Renal cortex interstitium (tissue), 11 donors: Measurements from ENCODE around the gene VPS37B. TPM values are rescaled to one million over a fixed set of nuclear protein-coding genes. Genes with fewer than 3 reads are reported as not detected.
"Not testable (repeated sequence)": the region's sequence is repeated elsewhere in the genome, so short reads cannot be mapped to it uniquely, and the experiment has no call there.

ENCODE experiments used
- DNase-seq, 11 donors: peaks; one replicate each; pipeline ENCODE4 v3.0.0-alpha.2; 2013; ENCODE audit warnings: low read depth in 9 of 11, low spot score in 4 of 11; ENCODE audit errors: extremely low read depth in 1 of 11
- polyA plus RNA-seq, 3 donors: library from polyadenylated mRNA; unstranded; fragments of 120-200 nt; gene quantifications; one replicate each; pipeline ENCODE4 v1.2.1, GENCODE V29; 2013; ENCODE audit not compliant: insufficient read length in 3 of 3

The VPS37B gene
- polyA plus RNA-seq, 3 donors = 23.4 to 32.6 (median 26.1) TPM

- no peak for DNase-seq
Observed at GRCh38 chr12:122889761-122890520, 6.0 kb downstream of the VPS37B start.

GRCh38 chr12:122888232-122888752 lies 7.6 kb downstream of the VPS37B start:
- peak in 6 of 11 donors; percentile 39 to 84 (median 74) for DNase-seq

DNA sequence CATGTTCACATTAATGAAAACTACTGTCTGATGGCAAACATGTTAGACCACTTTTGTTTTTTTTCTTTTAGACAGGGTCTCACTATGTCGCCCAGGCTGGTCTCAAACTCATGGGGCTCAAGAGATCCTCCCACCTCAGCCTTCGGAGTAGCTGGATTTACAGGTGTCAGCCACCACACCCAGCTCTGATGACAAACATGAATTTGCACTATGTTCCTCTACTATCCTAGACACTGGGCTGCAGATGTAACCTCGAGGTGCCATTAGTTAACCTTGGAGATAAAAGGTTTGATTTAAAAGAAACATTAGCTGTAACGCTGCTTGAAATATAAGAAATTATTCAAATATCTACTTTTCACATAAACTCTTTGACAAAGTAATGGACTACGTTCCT lies 8.1 kb downstream of the VPS37B start:
- no peak for DNase-seq

- no peak for DNase-seq
Observed at GRCh38 chr12:122886851-122887818, 8.8 kb downstream of the VPS37B start.

DNA sequence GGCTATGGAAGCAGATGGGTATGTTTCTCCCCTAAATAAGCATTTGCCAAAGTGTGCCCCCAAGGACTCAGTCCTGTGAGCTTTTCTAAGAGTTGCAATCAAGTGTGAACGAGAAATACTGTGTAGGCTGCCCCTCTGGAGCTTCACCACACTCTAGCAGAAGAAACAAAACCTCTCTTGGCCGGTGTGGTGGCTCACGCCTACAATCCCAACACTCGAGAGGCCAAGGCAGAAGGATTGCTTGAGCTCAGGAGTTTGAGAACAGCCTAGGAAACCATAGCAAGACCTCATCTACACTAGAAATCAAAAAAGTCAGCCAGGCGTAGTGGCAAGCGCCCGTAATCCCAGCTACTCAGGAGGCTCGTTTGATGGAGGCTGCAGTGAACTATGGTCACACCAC lies 9.8 kb downstream of the VPS37B start:
- DNase-seq = no peak

- DNase-seq = no peak
Observed at GRCh38 chr12:122884860-122885259, 11.1 kb downstream of the VPS37B start.

DNA sequence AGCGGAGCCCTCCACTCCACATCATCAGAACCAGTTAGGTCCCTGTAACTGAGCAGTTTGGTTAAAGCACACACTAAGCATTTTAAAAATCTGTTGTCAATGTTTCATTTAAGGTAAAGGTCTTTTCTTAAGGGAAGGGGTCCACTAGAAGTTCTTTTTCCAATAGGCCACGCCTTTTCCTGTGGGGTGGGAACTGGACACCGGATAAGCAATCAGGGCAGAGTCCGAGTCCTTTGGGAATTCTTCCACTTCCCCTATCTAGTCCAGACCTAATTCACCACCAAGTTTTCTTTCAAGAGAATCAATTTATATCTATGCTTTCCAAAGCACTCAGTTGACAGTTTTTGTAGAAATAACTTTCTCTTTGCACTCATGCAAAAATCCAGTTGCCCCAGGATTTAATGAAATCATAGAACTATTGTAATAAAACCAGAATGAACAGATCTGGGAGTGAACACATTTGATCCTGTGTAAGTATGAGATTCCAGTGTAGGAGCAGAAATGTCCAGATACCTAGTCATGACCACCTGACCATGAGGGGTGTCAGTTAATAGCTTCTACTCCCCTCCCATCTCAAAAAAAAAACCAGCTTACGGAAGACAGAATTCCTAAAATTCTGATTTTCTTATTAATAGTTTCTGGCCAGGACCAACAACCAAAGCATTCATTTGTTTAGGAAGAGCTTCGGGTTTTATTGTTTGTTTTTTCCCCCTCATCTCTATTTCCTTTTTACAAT lies 11.7 kb downstream of the VPS37B start:
- no peak for DNase-seq

GRCh38 chr12:122882908-122883558 lies 12.9 kb downstream of the VPS37B start:
- no peak for DNase-seq

- DNase-seq = no peak
Observed at GRCh38 chr12:122880668-122881067, 15.3 kb downstream of the VPS37B start.

DNA sequence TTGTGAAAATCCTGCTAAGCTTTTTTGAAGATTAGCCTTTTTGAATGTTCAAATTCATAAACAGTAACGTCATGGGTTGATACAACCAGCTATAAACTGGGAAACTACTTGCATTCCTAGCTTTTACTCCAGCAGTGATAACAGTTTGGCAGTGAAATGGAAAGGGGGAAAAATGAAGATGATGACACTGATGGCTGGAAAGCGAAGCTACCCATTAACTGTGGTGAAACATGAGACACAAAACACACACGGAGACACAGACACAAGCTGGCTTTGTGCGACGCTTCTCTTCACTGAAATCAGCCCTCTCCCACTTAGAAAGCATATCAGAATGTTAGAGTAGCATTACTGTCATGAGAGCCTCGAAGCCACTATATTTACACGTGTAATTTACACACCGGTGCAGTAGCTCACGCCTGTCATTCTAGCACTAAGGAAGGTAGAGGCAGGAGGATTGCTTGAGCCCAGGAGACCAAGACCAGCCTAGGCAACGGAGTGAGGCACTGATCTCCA lies 15.7 kb downstream of the VPS37B start:
- DNase-seq = no peak

DNA sequence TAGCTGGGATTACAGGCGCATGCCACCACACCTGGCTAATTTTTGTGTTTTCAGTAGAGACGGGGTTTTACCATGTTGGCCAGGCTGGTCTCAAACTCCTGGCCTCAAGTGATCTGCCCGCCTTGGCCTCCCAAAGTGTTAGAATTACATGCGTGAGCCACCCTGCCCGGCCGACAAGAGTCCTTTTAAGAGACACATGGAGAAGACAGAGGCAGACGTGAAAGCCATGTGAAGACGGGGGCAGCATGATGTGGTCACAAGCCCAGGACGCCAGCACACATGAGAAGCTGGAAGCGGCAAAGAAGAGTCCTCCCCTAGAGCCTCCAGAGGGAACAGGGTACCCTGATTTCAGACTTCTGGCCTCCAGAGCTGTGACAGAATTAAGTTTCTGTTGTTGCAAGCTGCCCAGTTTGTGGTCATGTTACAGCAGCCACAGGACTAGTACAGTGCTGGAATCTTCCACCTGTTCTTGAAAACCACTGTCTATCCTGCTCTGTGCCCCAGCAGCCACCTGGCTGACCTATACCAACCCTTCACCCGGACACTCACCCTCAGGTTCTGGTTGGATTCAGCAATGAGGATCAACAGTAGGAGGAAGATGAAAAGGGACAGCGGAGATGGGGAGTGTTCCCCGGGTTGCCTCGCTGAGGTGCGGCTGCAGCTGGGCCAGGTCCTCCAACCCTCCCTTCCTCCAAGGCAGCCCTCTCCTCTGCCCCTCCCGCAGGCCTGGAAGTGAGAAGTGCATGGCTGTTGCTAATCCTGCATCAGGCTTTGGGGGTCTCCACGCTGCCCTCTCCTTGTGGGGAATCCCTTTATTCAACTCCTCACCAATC lies 16.9 kb downstream of the VPS37B start:
- no peak for DNase-seq

- no peak for DNase-seq
Observed at GRCh38 chr12:122876731-122877130, 19.2 kb downstream of the VPS37B start.

GRCh38 chr12:122876281-122876680 lies 19.6 kb downstream of the VPS37B start:
- not testable (repeated sequence) for DNase-seq

DNA sequence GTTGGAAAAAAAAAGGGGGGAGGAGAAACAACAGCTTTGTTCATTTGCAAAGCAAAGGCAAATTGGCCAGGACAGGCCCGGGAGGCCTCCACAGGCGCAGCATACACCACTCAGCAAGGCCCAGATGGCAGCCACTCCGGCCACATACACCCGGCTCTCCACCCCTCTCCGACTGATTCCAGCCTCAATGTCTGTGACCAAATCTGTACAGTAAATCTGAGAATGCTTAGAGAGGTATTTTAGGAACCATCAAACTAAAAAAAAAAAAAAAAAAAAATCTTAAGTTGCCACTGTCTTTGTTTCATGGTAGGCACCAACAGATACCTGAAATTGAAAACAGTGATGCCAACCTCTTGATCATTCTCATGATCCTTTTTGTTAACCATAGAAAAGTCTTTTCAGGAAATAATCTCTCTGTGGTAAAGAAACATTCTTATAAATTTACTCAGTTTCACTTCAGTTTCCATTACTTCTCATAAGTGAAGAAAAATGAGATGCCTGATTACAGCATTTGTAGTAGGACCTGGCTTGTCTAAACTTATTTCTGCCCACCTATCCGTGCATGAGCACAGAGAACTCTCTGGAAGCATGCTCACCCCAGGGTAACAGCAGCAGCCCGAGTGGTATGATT lies 20.2 kb downstream of the VPS37B start:
- no peak for DNase-seq

DNA sequence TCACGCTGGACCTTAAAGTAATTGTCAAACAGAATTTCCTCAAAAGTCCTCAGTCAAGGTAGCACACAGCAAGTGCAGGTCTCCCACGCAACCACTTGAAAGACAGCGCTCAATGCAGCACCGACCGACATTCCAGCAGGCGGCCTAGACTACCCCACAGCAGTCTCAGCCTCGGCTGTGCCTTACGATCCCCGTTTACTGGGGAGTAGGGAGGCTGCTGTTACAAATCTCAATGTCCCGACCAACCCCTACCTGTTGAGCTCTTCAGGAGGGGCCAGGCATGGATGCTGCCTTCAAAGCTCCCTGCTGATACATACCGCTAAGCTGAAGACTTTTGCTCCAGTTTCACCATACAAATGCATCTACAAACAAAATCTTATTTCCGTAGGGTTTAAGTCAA lies 21.8 kb downstream of the VPS37B start:
- no peak for DNase-seq

- DNase-seq = no peak
Observed at GRCh38 chr12:122873540-122873939, 22.4 kb downstream of the VPS37B start.

DNA sequence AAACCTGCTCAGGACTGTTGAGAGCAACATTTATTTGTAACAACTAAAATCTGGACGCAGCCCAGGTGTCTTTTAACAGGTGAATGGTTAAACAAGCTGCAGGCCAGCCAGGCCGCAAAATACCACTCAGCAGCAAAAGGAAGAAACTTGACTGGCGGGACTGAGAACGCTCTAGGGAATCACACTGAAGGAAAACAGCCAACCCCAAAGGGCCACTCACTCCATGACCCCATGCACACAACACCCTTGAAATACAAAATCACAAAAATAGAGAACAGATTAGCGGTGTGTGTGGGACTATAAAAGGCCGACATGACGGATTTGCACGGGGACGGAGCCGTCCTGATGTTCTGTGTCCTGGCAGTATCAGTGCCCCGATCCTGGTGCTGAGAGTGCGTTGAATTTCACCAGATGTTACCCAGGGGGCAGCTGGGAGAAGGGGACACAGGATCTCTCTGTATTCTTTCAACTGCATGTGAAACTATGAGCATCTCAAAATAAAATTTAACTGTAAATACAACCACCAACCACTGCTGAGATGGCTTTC lies 23.0 kb downstream of the VPS37B start:
- no peak for DNase-seq
